Measurements from ENCODE around the gene SOHLH1. TPM values are rescaled to one million over a fixed set of nuclear protein-coding genes. Genes with fewer than 3 reads are reported as not detected.

The SOHLH1 gene
- total RNA-seq, 1 experiment from 2014 or later = not detected

GRCh38 chr9:135708164-135708563, 8.9 kb upstream of the SOHLH1 start:
- CTCF ChIA-PET = no interaction called here
- intact Hi-C loops (cut with micrococcal nuclease) = no loop called here
- POLR2A ChIA-PET (ENCODE audit: unreplicated experiment) = no interaction called here

GRCh38 chr9:135707252-135708138, 8.2 kb upstream of the SOHLH1 start:
- DNase-seq (no peak), ATAC-seq (no peak)
- Histone ChIP-seq H3K4me2 (ENCODE audit: low read length) (no peak overlapping the region), H3K79me2 (ENCODE audit: low read length) (no peaks in the 10 kb centered on the region), H4K20me1 (ENCODE audit: low read length) (no peaks in the 10 kb centered on the region), H3K4me1 (ENCODE audit: insufficient read depth, low read length) (no peaks in the 10 kb centered on the region), H3K9me2 (replicated peaks; ENCODE audit: low read length) (no peaks in the 10 kb centered on the region), H3K9me3 (ENCODE audit: low read length) (no peaks in the 10 kb centered on the region), H3K27me3 (ENCODE audit: low read length) (peaks cover 5% of the 10 kb centered on the region; the same call in 1 of the 2 replicates), H3K36me3 (ENCODE audit: low read depth, low read length) (no peaks in the 10 kb centered on the region), H3F3A (ENCODE audit: low read length, unreplicated experiment) (no peaks in the 10 kb centered on the region), H3K27ac (ENCODE audit: low read length) (no peak overlapping the region), H2AFZ (ENCODE audit: low read length) (no peak overlapping the region), H3K9ac (ENCODE audit: low read length) (no peak overlapping the region), H3K4me3 (ENCODE audit: low read length) (no peak overlapping the region)
- TF ChIP-seq EZH2 (IDR thresholded peaks at IDR 0.05; ENCODE audit: low read length, unreplicated experiment) (no peak), CTCF (conservative IDR thresholded peaks at IDR 0.05; ENCODE audit: low read depth, low read length) (no peak), EZH2phosphoT487 (IDR thresholded peaks at IDR 0.05; ENCODE audit: borderline replicate concordance, low read length) (no peak)
- ChIA-PET POLR2A (ENCODE audit: unreplicated experiment) (no interaction called here), CTCF (no interaction called here)
- intact Hi-C loops (cut with micrococcal nuclease) = no loop called here
- no TSS peak for BruUV-seq (replicated peaks)

More at GRCh38 chr9:135708164-135708563, 8.9 kb upstream of the SOHLH1 start:
- H3K79me2 ChIP-seq (ENCODE audit: low read length) = no peaks in the 10 kb centered on the region
- no peaks in the 10 kb centered on the region for H3K4me1 ChIP-seq (ENCODE audit: insufficient read depth, low read length)
- H3K9me3 ChIP-seq (ENCODE audit: low read length) = no peaks in the 10 kb centered on the region
- H3K27ac ChIP-seq (ENCODE audit: low read length) = no peak overlapping the region
- H3K4me2 ChIP-seq (ENCODE audit: low read length) = no peak overlapping the region
- no TSS peak for BruUV-seq (replicated peaks)
- no peak for ATAC-seq
- H4K20me1 ChIP-seq (ENCODE audit: low read length) = no peaks in the 10 kb centered on the region
- H2AFZ ChIP-seq (ENCODE audit: low read length) = no peak overlapping the region
- TF ChIP-seq CTCF (conservative IDR thresholded peaks at IDR 0.05; ENCODE audit: low read depth, low read length) (no peak), EZH2phosphoT487 (IDR thresholded peaks at IDR 0.05; ENCODE audit: borderline replicate concordance, low read length) (no peak), EZH2 (IDR thresholded peaks at IDR 0.05; ENCODE audit: low read length, unreplicated experiment) (no peak)
- no peak overlapping the region for H3K9ac ChIP-seq (ENCODE audit: low read length)
- peaks cover 5% of the 10 kb centered on the region; the same call in 1 of the 2 replicates for H3K27me3 ChIP-seq (ENCODE audit: low read length)
- H3F3A ChIP-seq (ENCODE audit: low read length, unreplicated experiment) = no peaks in the 10 kb centered on the region
- no peak overlapping the region for H3K4me3 ChIP-seq (ENCODE audit: low read length)
- no peak for DNase-seq
- no peaks in the 10 kb centered on the region for H3K9me2 ChIP-seq (replicated peaks; ENCODE audit: low read length)
- no peaks in the 10 kb centered on the region for H3K36me3 ChIP-seq (ENCODE audit: low read depth, low read length)

- no TSS peak for BruUV-seq (replicated peaks)
- H3K4me1 ChIP-seq (ENCODE audit: insufficient read depth, low read length) = no peaks in the 10 kb centered on the region
- no peaks in the 10 kb centered on the region for H4K20me1 ChIP-seq (ENCODE audit: low read length)
- no peak for TF ChIP-seq EZH2phosphoT487 (IDR thresholded peaks at IDR 0.05; ENCODE audit: borderline replicate concordance, low read length)
- TF ChIP-seq EZH2 (IDR thresholded peaks at IDR 0.05; ENCODE audit: low read length, unreplicated experiment) = no peak
- TF ChIP-seq CTCF (conservative IDR thresholded peaks at IDR 0.05; ENCODE audit: low read depth, low read length) = no peak
- DNase-seq = no peak
- no peak overlapping the region for H3K4me2 ChIP-seq (ENCODE audit: low read length)
- no peak overlapping the region for H2AFZ ChIP-seq (ENCODE audit: low read length)
- no peaks in the 10 kb centered on the region for H3F3A ChIP-seq (ENCODE audit: low read length, unreplicated experiment)
- H3K9me2 ChIP-seq (replicated peaks; ENCODE audit: low read length) = no peaks in the 10 kb centered on the region
- intact Hi-C loops (cut with micrococcal nuclease) = no loop called here
- ATAC-seq = no peak
- H3K36me3 ChIP-seq (ENCODE audit: low read depth, low read length) = no peaks in the 10 kb centered on the region
- no peaks in the 10 kb centered on the region for H3K79me2 ChIP-seq (ENCODE audit: low read length)
- ChIA-PET CTCF (no interaction called here), POLR2A (ENCODE audit: unreplicated experiment) (no interaction called here)
- H3K4me3 ChIP-seq (ENCODE audit: low read length) = no peak overlapping the region
- peaks cover 8% of the 10 kb centered on the region for H3K27me3 ChIP-seq (ENCODE audit: low read length)
- no peak overlapping the region for H3K9ac ChIP-seq (ENCODE audit: low read length)
- no peaks in the 10 kb centered on the region for H3K9me3 ChIP-seq (ENCODE audit: low read length)
- H3K27ac ChIP-seq (ENCODE audit: low read length) = no peak overlapping the region
Measured at GRCh38 chr9:135706288-135706687, 7.0 kb upstream of the SOHLH1 start.
